Measurements from ENCODE around the gene THSD7B.
"Not testable (repeated sequence)": the region's sequence is repeated elsewhere in the genome, so short reads cannot be mapped to it uniquely, and the experiment has no call there.

The THSD7B gene

GRCh38 chr2:137700250-137700649 lies 934.9 kb downstream of the THSD7B start:
- DNase-seq (ENCODE audit: low read depth): not testable (repeated sequence)

- DNase-seq (ENCODE audit: low read depth): no peak
Measured at GRCh38 chr2:137700681-137701080, 935.3 kb downstream of the THSD7B start.

- no peak for DNase-seq (ENCODE audit: low read depth)
Measured at GRCh38 chr2:137705296-137705695, 940.0 kb downstream of the THSD7B start.

- DNase-seq (ENCODE audit: low read depth): no peak
Measured at GRCh38 chr2:137706786-137707613, 941.7 kb downstream of the THSD7B start.

- no peak for DNase-seq (ENCODE audit: low read depth)
Measured at GRCh38 chr2:137708311-137708710, 943.0 kb downstream of the THSD7B start.

- no peak for DNase-seq (ENCODE audit: low read depth)
Measured at GRCh38 chr2:137715731-137716191, 950.4 kb downstream of the THSD7B start.

GRCh38 chr2:137718786-137719185 lies 953.4 kb downstream of the THSD7B start:
- DNase-seq (ENCODE audit: low read depth): no peak

- no peak for DNase-seq (ENCODE audit: low read depth)
Measured at GRCh38 chr2:137721733-137722132, 956.4 kb downstream of the THSD7B start.

- DNase-seq (ENCODE audit: low read depth): no peak
Measured at GRCh38 chr2:137724912-137725311, 959.6 kb downstream of the THSD7B start.
